Testis (tissue), 3 donors: Measurements from ENCODE around the gene CELF5. TPM values are rescaled to one million over a fixed set of nuclear protein-coding genes. Genes with fewer than 3 reads are reported as not detected.

Source experiments
- DNase-seq: peaks from one replicate; pipeline ENCODE4 v3.0.0-alpha.2; 2019
- H3K27ac ChIP-seq, 2 donors: fragments of 200-600 bp; sonication (generic); one replicate each; pipeline ENCODE4 v1.5.1; 2019
- H3K27me3 ChIP-seq: fragments of 200-600 bp; sonication (generic); one replicate; pipeline ENCODE4 v1.5.1; 2019
- H3K36me3 ChIP-seq: fragments of 200-600 bp; sonication (generic); one replicate; pipeline ENCODE4 v1.5.1; 2017; ENCODE audit warnings: low read depth; ENCODE audit errors: missing control alignments
- H3K4me1 ChIP-seq: fragments of 200-600 bp; sonication (generic); one replicate; pipeline ENCODE4 v1.5.1; 2019
- H3K4me3 ChIP-seq, 2 donors: fragments of 200-600 bp; sonication (generic); one replicate each; pipeline ENCODE4 v1.5.1; 2017 to 2019
- H3K9me3 ChIP-seq: fragments of 200-600 bp; sonication (generic); one replicate; pipeline ENCODE4 v1.5.1; 2017
- CTCF ChIP-seq, 3 experiments: fragments of 450-650 bp in 2 of 3; fragments of 200-600 bp in 1 of 3; sonication (generic) in 1 of 3; IDR thresholded peaks; one replicate each; pipeline ENCODE4 v1.5.1; 2016 to 2019; ENCODE audit warnings: antibody characterized with exemption in 3 of 3, mild to moderate bottlenecking in 2 of 3, moderate library complexity in 1 of 3
- POLR2A ChIP-seq: fragments of 450-650 bp; IDR thresholded peaks from one replicate; pipeline ENCODE4 v1.6.1; 2017; ENCODE audit warnings: antibody characterized with exemption, mild to moderate bottlenecking, moderate library complexity
- WGBS, 2 donors: methylation state at CpG; one replicate each; pipeline ENCODE4 v1.1.5; 2018; 5-methylcytosine and 5-hydroxymethylcytosine counted together
- intact Hi-C: fragments of 100-400 bp; cut with DNase I; formaldehyde crosslinking; loops from one replicate; pipeline ENCODE4 v1.15.1; 2023; ENCODE audit warnings: low total_unique reads
- polyA plus RNA-seq: library from polyadenylated mRNA; stranded (reverse); fragments of 350-450 nt; fragmentation: Illumina TruSeq; extraction: RNeasy Lipid Tissue Mini Kit (QIAGEN cat#74804); gene quantifications from one replicate; pipeline ENCODE4 v1.2.3, GENCODE V29; 2014; ENCODE audit warnings: low read depth, low replicate concordance; ENCODE audit not compliant: insufficient read depth
- total RNA-seq, 2 donors: library from RNA; depleted of rRNA; stranded (reverse); fragments of >200 nt; gene quantifications; one replicate each; pipeline ENCODE4 v1.2.3, GENCODE V29; 2016

CELF5 gene
- total and polyA plus RNA-seq, 3 donors from 2014 or later: 3.1 to 8.7 (median 6.6) TPM

- 65 to 69% methylated on average over 6 of the region's 6 CpGs for WGBS, 2 donors
- intact Hi-C loops: loop anchor here (5.0 kb wide), 1 partner anchor 150 kb away; no protein-coding TSS in a partner anchor
- H3K27me3 ChIP-seq: no peaks in the 10 kb centered on the region
- no peaks in the 10 kb centered on the region for H3K4me1 ChIP-seq
- H3K27ac ChIP-seq: no peak overlapping the region
- TF ChIP-seq CTCF (IDR thresholded peaks at IDR 0.05) (no peak), POLR2A (no peak)
- no peaks in the 10 kb centered on the region for H3K36me3 ChIP-seq
- no peak overlapping the region for H3K4me3 ChIP-seq
- no peak for DNase-seq
- no peaks in the 10 kb centered on the region for H3K9me3 ChIP-seq
These were observed 97.9 kb downstream of the CELF5 start for GRCh38 chr19:3322199-3322978.

GRCh38 chr19:3323026-3323425, 98.6 kb downstream of the CELF5 start:
- H3K27ac ChIP-seq: no peak overlapping the region
- no peak for DNase-seq
- WGBS, 2 donors: 54 to 61% methylated on average over 2 of the region's 2 CpGs
- H3K4me1 ChIP-seq: no peaks in the 10 kb centered on the region
- no peak for TF ChIP-seq CTCF (IDR thresholded peaks at IDR 0.05)
- H3K9me3 ChIP-seq: no peaks in the 10 kb centered on the region
- no peaks in the 10 kb centered on the region for H3K36me3 ChIP-seq
- no peaks in the 10 kb centered on the region for H3K27me3 ChIP-seq
- H3K4me3 ChIP-seq: no peak overlapping the region
- intact Hi-C loops: loop anchor here (5.0 kb wide), 1 partner anchor 149 kb away; no protein-coding TSS in a partner anchor

- intact Hi-C loops: loop anchor here (5.0 kb wide), 1 partner anchor 149 kb away; no protein-coding TSS in a partner anchor
- no peak overlapping the region for H3K4me3 ChIP-seq
- no peak for DNase-seq
- no peaks in the 10 kb centered on the region for H3K36me3 ChIP-seq
- no peaks in the 10 kb centered on the region for H3K27me3 ChIP-seq
- 33 to 41% methylated on average over 1 to 2 of the region's 2 CpGs for WGBS, 2 donors
- no peaks in the 10 kb centered on the region for H3K9me3 ChIP-seq
- H3K27ac ChIP-seq: no peak overlapping the region
- no peaks in the 10 kb centered on the region for H3K4me1 ChIP-seq
- no peak for TF ChIP-seq CTCF (IDR thresholded peaks at IDR 0.05)
These were observed 99.2 kb downstream of the CELF5 start for GRCh38 chr19:3323658-3324057.

GRCh38 chr19:3324405-3324856, 100.0 kb downstream of the CELF5 start:
- intact Hi-C loops: loop anchor here (5.0 kb wide), 1 partner anchor 148 kb away; no protein-coding TSS in a partner anchor
- peak; percentile 36 to 83 (median 61) for TF ChIP-seq CTCF (IDR thresholded peaks at IDR 0.05)
- TF ChIP-seq POLR2A: no peak
- no peaks in the 10 kb centered on the region for H3K4me1 ChIP-seq
- DNase-seq: peak; percentile 57
- no peaks in the 10 kb centered on the region for H3K36me3 ChIP-seq
- 43 to 45% methylated on average over 5 of the region's 5 CpGs for WGBS, 2 donors
- no peak overlapping the region for H3K4me3 ChIP-seq
- H3K9me3 ChIP-seq: no peaks in the 10 kb centered on the region
- no peak overlapping the region for H3K27ac ChIP-seq
- no peaks in the 10 kb centered on the region for H3K27me3 ChIP-seq
